Forelimb muscle (tissue), 1 donor: ENCODE data around the gene ZNF462. TPM values are rescaled to one million over a fixed set of nuclear protein-coding genes. Genes with fewer than 3 reads are reported as not detected.

Source experiments
- DNase-seq: peaks from one replicate; pipeline ENCODE4 v3.0.0-alpha.2; 2013; ENCODE audit warnings: low read depth
- polyA plus RNA-seq: library from polyadenylated mRNA; unstranded; fragments of 120-200 nt; gene quantifications from one replicate; pipeline ENCODE4 v1.2.1, GENCODE V29; 2013; ENCODE audit not compliant: insufficient read length

The ZNF462 gene
- polyA plus RNA-seq, 1 donor = 8.6 TPM

DNA sequence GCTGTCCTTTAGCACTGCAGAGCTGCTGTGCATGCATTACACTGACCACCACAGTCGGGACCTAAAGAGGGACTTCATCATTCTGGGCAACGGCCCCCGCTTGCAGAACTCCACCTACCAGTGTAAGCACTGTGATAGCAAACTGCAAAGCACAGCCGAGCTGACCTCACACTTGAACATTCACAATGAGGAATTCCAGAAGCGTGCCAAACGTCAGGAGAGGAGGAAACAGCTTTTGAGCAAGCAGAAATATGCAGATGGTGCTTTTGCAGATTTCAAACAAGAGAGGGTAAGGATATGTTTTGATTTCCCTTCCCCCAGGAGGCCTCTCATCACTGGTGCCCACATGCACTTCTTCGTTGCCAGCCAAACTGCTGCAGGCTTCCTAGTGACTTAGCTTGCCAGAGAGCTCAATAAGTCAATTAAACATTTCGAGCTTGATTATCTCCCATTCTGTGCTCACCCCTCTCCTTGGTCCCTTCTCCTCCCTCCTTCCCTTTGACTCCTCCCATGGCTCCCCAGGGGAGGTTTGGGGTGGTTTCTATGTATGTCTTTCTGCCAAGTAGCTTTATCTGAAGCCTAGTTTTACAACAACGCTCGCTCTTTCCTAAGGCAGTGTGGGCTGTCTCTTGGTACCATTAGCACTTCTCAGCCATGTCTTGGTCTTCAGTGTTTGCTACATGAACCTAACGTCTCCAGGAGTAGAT, 66.7 kb downstream of the ZNF462 start:
- no peak for DNase-seq

DNA sequence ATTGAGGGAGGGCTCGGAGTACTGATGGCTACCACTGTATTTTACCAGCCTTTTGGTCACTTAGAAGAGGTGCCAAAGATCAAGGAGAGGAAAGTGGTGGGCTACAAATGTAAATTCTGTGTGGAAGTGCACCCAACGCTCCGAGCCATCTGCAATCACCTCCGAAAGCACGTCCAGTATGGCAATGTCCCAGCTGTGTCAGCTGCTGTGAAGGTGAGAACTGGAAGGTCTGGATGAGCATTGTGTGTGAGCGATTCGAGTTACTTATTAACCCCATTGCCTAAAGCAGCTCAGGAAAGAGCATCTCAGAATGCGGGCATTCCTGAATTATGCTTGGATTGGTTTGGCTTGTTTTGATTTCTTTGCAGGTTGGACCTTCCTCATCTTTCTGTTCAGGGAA, 67.5 kb downstream of the ZNF462 start:
- DNase-seq = no peak

DNA sequence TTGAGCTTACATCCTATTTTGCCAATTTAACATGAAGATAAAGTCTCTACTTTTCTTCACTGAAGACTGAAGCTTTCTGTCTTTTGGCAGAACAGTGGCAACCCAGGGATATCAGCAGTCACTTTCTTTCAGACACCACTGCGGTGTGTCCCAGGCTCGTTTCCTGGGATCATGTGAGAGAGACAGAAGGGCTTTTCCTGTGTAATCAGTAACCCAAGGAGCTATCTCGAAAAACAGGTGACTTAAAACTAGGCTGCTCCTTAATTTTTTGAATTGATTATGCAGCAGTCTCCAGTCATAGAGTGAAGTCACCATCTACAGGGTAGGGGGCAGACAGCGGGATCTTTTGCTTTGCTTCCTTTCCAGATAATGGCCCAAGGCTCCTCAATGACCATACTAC, 68.5 kb downstream of the ZNF462 start:
- no peak for DNase-seq

GRCh38 chr9:106932178-106932577, 69.2 kb downstream of the ZNF462 start:
- no peak for DNase-seq

DNA sequence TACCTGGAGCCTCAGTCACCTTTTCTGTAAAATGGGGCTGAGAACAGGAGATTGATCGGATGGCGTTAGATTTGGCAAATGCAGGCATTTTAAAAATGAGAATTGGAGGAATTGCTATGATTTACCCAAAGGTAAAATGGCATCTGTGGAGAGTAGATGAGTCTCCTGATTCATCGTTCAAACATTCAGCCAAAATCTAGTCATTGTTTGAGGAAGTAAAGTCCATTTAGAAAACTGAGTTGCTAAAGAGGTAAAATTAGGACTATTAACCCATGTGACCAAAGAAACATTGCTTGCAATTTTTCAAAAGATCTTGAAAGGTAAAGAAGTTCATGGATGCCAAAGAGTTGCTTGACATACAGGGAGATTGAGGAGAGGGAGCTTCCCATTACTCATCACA, 69.7 kb downstream of the ZNF462 start:
- DNase-seq = no peak

GRCh38 chr9:106933470-106933869, 70.5 kb downstream of the ZNF462 start:
- DNase-seq = no peak

GRCh38 chr9:106934442-106935238, 71.7 kb downstream of the ZNF462 start:
- DNase-seq = no peak

DNA sequence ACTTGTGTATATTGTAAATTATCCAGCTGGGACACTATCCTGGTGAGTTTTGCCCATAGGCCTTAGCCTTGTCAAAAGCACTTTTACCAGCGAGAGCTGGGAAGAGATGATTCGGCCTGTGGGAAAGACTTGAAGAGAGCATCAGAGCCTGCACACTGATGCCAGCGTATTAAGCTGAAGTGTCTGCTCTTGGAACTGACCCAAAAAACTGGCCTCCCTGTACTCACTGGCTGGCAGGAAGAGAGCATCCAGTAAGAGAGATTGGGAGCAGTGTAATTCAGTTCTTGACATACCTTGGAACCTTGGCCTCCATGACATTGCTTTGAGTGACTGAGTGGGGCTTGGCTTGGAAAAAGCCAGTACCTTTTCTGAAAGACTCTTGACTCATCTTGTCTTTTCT, 73.7 kb downstream of the ZNF462 start:
- no peak for DNase-seq

DNA sequence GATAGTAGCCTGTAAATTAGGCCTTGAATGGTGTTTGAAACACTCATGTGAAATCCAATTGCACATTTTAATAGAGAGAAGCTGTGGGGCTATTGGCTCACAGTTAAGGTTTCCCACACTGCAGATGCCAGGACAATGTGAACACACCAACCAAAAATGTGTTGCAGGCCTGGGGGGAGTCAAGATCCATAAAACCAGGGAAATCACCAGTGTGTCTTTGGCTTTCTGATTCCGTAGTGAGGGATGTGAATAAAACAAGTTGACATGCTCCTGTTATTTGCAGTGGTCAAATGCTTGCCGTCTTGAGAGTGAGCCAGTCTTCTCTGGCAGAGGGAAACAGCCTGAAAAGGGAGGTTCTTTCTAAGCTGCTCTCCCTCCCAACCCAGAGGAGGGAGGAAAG, 79.0 kb downstream of the ZNF462 start:
- no peak for DNase-seq

GRCh38 chr9:106945727-106946660, 83.0 kb downstream of the ZNF462 start:
- no peak for DNase-seq

- DNase-seq = no peak
Observed at GRCh38 chr9:106947106-106947900, 84.3 kb downstream of the ZNF462 start.

GRCh38 chr9:106953174-106953573, 90.2 kb downstream of the ZNF462 start:
- DNase-seq = no peak

- DNase-seq = no peak
Observed at GRCh38 chr9:106954558-106954957, 91.6 kb downstream of the ZNF462 start.

- no peak for DNase-seq
Observed at GRCh38 chr9:106954974-106955850, 92.2 kb downstream of the ZNF462 start.

DNA sequence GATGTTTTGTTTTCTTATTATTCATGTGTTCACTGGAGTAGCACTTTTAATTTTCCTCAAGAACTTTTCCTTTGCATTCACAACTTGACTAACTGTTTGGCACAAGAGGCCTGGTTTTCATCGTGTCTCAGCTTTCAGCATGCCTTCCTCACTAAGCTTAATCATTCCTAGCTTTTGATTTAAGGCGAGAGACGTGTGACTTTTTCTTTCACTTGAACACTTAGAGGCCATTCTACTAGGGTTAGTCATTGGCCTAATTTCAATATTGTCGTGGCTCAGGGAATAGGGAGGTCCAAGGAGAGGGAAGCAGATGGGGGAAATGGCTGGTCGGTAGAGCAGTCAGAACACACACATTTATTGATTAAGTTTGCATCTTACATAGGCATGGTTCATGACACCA, 94.0 kb downstream of the ZNF462 start:
- DNase-seq = no peak

DNA sequence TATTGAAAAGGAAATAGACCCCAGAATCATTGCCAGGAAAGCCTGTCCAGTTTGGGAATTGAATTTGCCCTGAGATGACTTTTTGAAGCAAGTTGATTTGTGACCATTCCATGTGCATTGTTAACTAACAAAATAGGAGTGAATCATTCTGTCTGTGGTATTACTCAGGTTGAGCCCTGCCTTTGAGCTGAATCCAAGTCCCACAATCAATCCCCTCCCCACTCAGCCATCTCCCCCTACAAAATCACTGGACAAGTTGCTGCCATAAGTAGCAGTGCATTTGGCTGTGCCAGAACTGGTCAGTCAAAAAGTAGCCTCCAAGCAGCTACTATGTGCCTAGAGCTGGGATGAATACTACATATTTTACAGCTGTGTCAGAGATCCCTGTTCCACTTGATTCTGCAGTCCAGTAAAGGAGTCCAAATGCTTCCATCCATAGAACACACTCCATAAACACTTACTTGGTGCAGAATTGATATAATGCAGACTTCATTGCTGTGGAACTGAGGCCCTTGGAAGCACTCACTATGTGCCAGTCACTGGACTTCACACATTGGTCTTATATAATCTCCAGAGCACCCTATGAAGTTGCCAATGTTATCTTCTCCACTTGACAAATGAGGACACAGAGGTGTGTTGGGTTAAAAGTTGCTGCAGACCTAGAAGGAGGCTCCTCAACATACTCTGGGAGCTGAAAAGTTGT, 96.1 kb downstream of the ZNF462 start:
- no peak for DNase-seq

DNA sequence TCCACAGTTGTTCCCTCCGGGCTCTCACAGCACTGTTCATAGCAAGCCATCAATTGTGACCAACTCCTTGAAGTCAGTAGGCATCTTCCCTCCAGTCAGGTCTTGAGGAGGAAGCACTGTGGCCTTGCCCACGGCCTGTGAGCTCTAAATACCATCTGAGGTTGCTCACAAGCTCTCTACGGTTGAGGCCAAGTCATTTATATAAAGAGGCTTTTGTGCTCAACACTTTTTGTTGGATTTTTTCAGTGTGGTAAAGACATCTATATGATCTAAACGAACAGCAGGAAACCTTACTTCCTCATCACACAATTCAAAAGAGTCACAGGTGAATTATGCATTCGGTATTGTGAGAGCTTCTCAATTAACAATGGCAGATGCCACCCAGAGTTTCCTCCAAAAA, 97.3 kb downstream of the ZNF462 start:
- no peak for DNase-seq

- DNase-seq = no peak
Observed at GRCh38 chr9:106961623-106962022, 98.7 kb downstream of the ZNF462 start.

DNA sequence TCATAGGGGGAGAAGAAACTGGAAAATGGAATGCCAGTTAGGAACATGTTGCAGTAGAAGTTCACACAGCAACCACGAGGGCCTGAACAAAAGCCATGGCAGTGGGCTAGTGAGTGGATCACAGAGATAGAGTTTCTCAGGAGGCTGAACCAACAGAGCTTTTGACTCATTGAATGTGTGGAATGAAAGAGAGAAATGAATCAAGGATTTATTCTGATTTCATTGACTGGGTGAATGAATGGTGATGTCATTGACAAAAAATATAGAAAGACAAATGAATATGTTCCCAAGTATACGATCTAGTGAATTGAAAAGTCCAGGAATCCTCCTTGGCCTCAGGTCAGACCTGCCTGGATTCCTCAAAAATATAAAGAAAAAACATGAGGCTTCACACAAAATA, 99.2 kb downstream of the ZNF462 start:
- DNase-seq = no peak
